ENCODE measurements around the gene NTM.

Gene NTM

DNA sequence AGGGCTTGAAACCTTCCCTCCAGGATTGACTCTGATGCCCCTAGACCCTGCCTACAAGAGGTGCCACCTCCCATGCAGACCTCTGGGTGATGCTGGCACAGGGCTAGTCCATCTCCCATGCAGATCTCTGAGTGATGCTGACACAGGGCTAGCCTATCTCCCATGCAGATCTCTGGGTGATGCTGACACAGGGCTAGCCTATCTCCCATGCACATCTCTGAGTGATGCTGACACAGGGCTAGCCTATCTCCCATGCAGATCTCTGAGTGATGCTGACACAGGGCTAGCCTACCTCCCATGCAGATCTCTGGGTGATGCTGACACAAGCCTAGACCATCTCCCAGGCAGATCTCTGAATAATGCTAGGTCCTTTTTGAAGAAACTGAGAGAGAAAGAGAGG lies 321.7 kb downstream of the NTM start:
- Histone ChIP-seq H3K27me3 (ENCODE audit: control insufficient read depth in 3 of 3, insufficient read depth in 3 of 3, low read depth in 1 of 3, low read length in 3 of 3) (peaks cover 0 to 13% (median 11%) of the 10 kb centered on the region in 3 experiments), H3K4ac (ENCODE audit: low read length) (no peak overlapping the region), H2AFZ (ENCODE audit: low read length) (no peak overlapping the region), H3K27ac (replicated peaks; ENCODE audit: low read length) (no peak overlapping the region), H3K18ac (ENCODE audit: low read length) (no peak overlapping the region), H3K4me2 (ENCODE audit: insufficient read depth, low read length, poor library complexity, severe bottlenecking) (no peak overlapping the region), H2AK5ac (ENCODE audit: low read depth, low read length) (no peak overlapping the region), H3K9ac (ENCODE audit: low read depth, low read length, poor library complexity) (no peak overlapping the region), H2BK12ac (ENCODE audit: low read length) (no peak overlapping the region), H3K4me3 (ENCODE audit: low read length in 2 of 2) (no peak overlapping the region), H3K9me3 (replicated peaks in 1 of 2; ENCODE audit: control insufficient read depth in 2 of 2, insufficient read depth in 1 of 2, low read depth in 1 of 2, low read length in 2 of 2) (no peaks in the 10 kb centered on the region), H2BK15ac (ENCODE audit: low read length) (no peak overlapping the region), H3K4me1 (ENCODE audit: control insufficient read depth in 2 of 2, insufficient read depth in 1 of 2, low read depth in 1 of 2, low read length in 2 of 2) (peaks cover 0 to 18% of the 10 kb centered on the region in 2 donors), H4K8ac (ENCODE audit: low read depth, low read length) (no peak overlapping the region), H3K36me3 (replicated peaks in 1 of 2; ENCODE audit: control insufficient read depth in 2 of 2, insufficient read depth in 2 of 2, low read length in 2 of 2) (no peaks in the 10 kb centered on the region), H4K91ac (ENCODE audit: low read depth, low read length, poor library complexity) (no peak overlapping the region), H3K79me1 (ENCODE audit: low read depth, low read length) (no peaks in the 10 kb centered on the region), H3K14ac (ENCODE audit: low read length) (no peak overlapping the region), H2BK120ac (ENCODE audit: low read depth, low read length) (no peak overlapping the region), H2BK5ac (ENCODE audit: low read length) (no peak overlapping the region), H3K23ac (ENCODE audit: low read depth, low read length, poor library complexity) (no peak overlapping the region)
- DNase-seq (ENCODE audit: low spot score), result no peak

GRCh38 chr11:131692961-131693360 lies 322.5 kb downstream of the NTM start:
- Histone ChIP-seq H3K27me3 (ENCODE audit: control insufficient read depth in 3 of 3, insufficient read depth in 3 of 3, low read depth in 1 of 3, low read length in 3 of 3) (peaks cover 0 to 13% (median 11%) of the 10 kb centered on the region in 3 experiments), H3K23ac (ENCODE audit: low read depth, low read length, poor library complexity) (no peak overlapping the region), H3K4me2 (ENCODE audit: insufficient read depth, low read length, poor library complexity, severe bottlenecking) (no peak overlapping the region), H3K18ac (ENCODE audit: low read length) (no peak overlapping the region), H3K27ac (replicated peaks; ENCODE audit: low read length) (no peak overlapping the region), H3K4ac (ENCODE audit: low read length) (no peak overlapping the region), H2AFZ (ENCODE audit: low read length) (no peak overlapping the region), H2BK120ac (ENCODE audit: low read depth, low read length) (no peak overlapping the region), H3K4me3 (ENCODE audit: low read length in 2 of 2) (no peak overlapping the region), H3K36me3 (replicated peaks in 1 of 2; ENCODE audit: control insufficient read depth in 2 of 2, insufficient read depth in 2 of 2, low read length in 2 of 2) (no peaks in the 10 kb centered on the region), H4K91ac (ENCODE audit: low read depth, low read length, poor library complexity) (no peak overlapping the region), H3K4me1 (ENCODE audit: control insufficient read depth in 2 of 2, insufficient read depth in 1 of 2, low read depth in 1 of 2, low read length in 2 of 2) (peaks cover 0 to 18% of the 10 kb centered on the region in 2 donors), H3K9ac (ENCODE audit: low read depth, low read length, poor library complexity) (no peak overlapping the region), H2AK5ac (ENCODE audit: low read depth, low read length) (no peak overlapping the region), H4K8ac (ENCODE audit: low read depth, low read length) (no peak overlapping the region), H3K9me3 (replicated peaks in 1 of 2; ENCODE audit: control insufficient read depth in 2 of 2, insufficient read depth in 1 of 2, low read depth in 1 of 2, low read length in 2 of 2) (no peaks in the 10 kb centered on the region), H2BK12ac (ENCODE audit: low read length) (no peak overlapping the region), H3K14ac (ENCODE audit: low read length) (no peak overlapping the region), H2BK5ac (ENCODE audit: low read length) (no peak overlapping the region), H2BK15ac (ENCODE audit: low read length) (no peak overlapping the region), H3K79me1 (ENCODE audit: low read depth, low read length) (no peaks in the 10 kb centered on the region)
- no CpG with 5 or more reads among the region's 1 CpG for WGBS, 2 donors (ENCODE audit: extremely low coverage in 2 of 2, insufficient read length in 2 of 2, insufficient replicate concordance in 1 of 2)
- DNase-seq (ENCODE audit: low spot score), result no peak

GRCh38 chr11:131693756-131694155 lies 323.3 kb downstream of the NTM start:
- H3K27me3 ChIP-seq (ENCODE audit: control insufficient read depth in 3 of 3, insufficient read depth in 3 of 3, low read depth in 1 of 3, low read length in 3 of 3), result peaks cover 0 to 13% (median 11%) of the 10 kb centered on the region in 3 experiments
- no peak overlapping the region for H2BK120ac ChIP-seq (ENCODE audit: low read depth, low read length)
- no peak overlapping the region for H3K18ac ChIP-seq (ENCODE audit: low read length)
- H3K4me3 ChIP-seq (ENCODE audit: low read length in 2 of 2), result no peak overlapping the region
- H3K9me3 ChIP-seq (replicated peaks in 1 of 2; ENCODE audit: control insufficient read depth in 2 of 2, insufficient read depth in 1 of 2, low read depth in 1 of 2, low read length in 2 of 2), result no peaks in the 10 kb centered on the region
- no peak overlapping the region for H2BK12ac ChIP-seq (ENCODE audit: low read length)
- no peak overlapping the region for H3K9ac ChIP-seq (ENCODE audit: low read depth, low read length, poor library complexity)
- peaks cover 0 to 11% of the 10 kb centered on the region in 2 donors for H3K4me1 ChIP-seq (ENCODE audit: control insufficient read depth in 2 of 2, insufficient read depth in 1 of 2, low read depth in 1 of 2, low read length in 2 of 2)
- no peak overlapping the region for H2AK5ac ChIP-seq (ENCODE audit: low read depth, low read length)
- H3K4ac ChIP-seq (ENCODE audit: low read length), result no peak overlapping the region
- no CpG with 5 or more reads among the region's 4 CpGs for whole genome bisulfite sequencing, 2 donors (ENCODE audit: extremely low coverage in 2 of 2, insufficient read length in 2 of 2, insufficient replicate concordance in 1 of 2)
- no peak overlapping the region for H3K27ac ChIP-seq (replicated peaks; ENCODE audit: low read length)
- no peak overlapping the region for H3K14ac ChIP-seq (ENCODE audit: low read length)
- no peak overlapping the region for H2BK5ac ChIP-seq (ENCODE audit: low read length)
- H3K4me2 ChIP-seq (ENCODE audit: insufficient read depth, low read length, poor library complexity, severe bottlenecking), result no peak overlapping the region
- no peak overlapping the region for H3K23ac ChIP-seq (ENCODE audit: low read depth, low read length, poor library complexity)
- no peaks in the 10 kb centered on the region for H3K79me1 ChIP-seq (ENCODE audit: low read depth, low read length)
- H4K91ac ChIP-seq (ENCODE audit: low read depth, low read length, poor library complexity), result no peak overlapping the region
- no peaks in the 10 kb centered on the region for H3K36me3 ChIP-seq (replicated peaks in 1 of 2; ENCODE audit: control insufficient read depth in 2 of 2, insufficient read depth in 2 of 2, low read length in 2 of 2)
- H2BK15ac ChIP-seq (ENCODE audit: low read length), result no peak overlapping the region
- no peak overlapping the region for H2AFZ ChIP-seq (ENCODE audit: low read length)
- H4K8ac ChIP-seq (ENCODE audit: low read depth, low read length), result no peak overlapping the region
- DNase-seq (ENCODE audit: low spot score), result no peak

DNA sequence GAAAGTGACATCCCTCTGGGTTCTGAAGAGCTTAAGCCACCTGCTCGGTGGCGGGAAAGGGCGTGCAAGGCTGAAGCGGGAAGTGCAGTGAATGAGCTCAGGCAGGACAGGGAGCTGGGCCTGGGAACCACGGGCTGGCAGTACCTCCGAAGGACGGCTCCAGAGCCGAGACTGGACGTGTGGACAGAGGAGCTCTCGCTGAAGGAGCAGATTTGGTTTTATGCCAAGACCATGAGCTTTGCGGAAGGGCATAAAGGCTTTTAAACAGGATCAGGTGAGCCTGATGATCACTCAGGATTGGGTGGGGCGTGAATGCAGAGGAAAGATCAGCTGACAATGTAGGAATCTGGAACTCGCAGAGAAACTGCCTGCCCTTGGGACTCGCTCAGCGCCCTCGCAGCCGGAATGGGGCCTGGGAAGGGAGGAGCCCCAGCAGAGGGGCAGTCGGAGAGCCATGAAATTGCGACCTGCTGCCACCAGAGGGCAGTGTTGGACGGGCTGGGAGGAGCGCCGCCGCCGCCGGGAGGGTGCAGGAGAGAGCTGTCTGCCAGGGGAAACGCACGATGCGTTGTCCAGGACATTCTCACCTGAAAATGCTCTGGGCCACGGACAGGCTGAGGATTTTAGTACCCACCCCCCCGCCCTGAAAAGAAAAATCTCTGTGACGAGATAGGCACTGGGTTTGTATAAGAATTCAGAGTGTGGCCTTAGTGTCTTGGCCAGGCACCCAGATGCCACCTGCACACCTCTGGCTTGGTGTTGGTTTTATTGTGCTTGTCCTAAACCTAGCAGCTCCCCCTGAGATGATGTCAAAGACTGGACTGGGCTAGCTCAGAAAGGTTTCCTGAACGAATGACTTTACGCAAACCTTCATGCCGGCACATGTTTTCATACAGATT lies 324.4 kb downstream of the NTM start:
- Histone ChIP-seq H3K27me3 (ENCODE audit: control insufficient read depth in 3 of 3, insufficient read depth in 3 of 3, low read depth in 1 of 3, low read length in 3 of 3) (peaks cover 0 to 13% (median 11%) of the 10 kb centered on the region in 3 experiments), H2AK5ac (ENCODE audit: low read depth, low read length) (peak overlapping the region; percentile 49), H2BK15ac (ENCODE audit: low read length) (peak overlapping the region; percentile 78), H2BK5ac (ENCODE audit: low read length) (no peak overlapping the region), H3K4ac (ENCODE audit: low read length) (no peak overlapping the region), H3K36me3 (replicated peaks in 1 of 2; ENCODE audit: control insufficient read depth in 2 of 2, insufficient read depth in 2 of 2, low read length in 2 of 2) (no peaks in the 10 kb centered on the region), H3K14ac (ENCODE audit: low read length) (no peak overlapping the region), H3K4me3 (ENCODE audit: low read length in 2 of 2) (no peak overlapping the region), H2AFZ (ENCODE audit: low read length) (peak overlapping the region; percentile 35), H4K8ac (ENCODE audit: low read depth, low read length) (no peak overlapping the region), H3K79me1 (ENCODE audit: low read depth, low read length) (no peaks in the 10 kb centered on the region), H2BK12ac (ENCODE audit: low read length) (no peak overlapping the region), H3K4me1 (ENCODE audit: control insufficient read depth in 2 of 2, insufficient read depth in 1 of 2, low read depth in 1 of 2, low read length in 2 of 2) (peaks cover 0 to 6% of the 10 kb centered on the region in 2 donors), H3K9me3 (replicated peaks in 1 of 2; ENCODE audit: control insufficient read depth in 2 of 2, insufficient read depth in 1 of 2, low read depth in 1 of 2, low read length in 2 of 2) (no peaks in the 10 kb centered on the region), H4K91ac (ENCODE audit: low read depth, low read length, poor library complexity) (no peak overlapping the region), H3K18ac (ENCODE audit: low read length) (peak overlapping the region; percentile 58), H3K9ac (ENCODE audit: low read depth, low read length, poor library complexity) (no peak overlapping the region), H2BK120ac (ENCODE audit: low read depth, low read length) (no peak overlapping the region), H3K4me2 (ENCODE audit: insufficient read depth, low read length, poor library complexity, severe bottlenecking) (no peak overlapping the region), H3K23ac (ENCODE audit: low read depth, low read length, poor library complexity) (peak overlapping the region; percentile 13), H3K27ac (replicated peaks; ENCODE audit: low read length) (no peak overlapping the region)
- DNase-seq (ENCODE audit: low spot score), result peak; percentile 79
- no CpG with 5 or more reads among the region's 34 CpGs for WGBS, 2 donors (ENCODE audit: extremely low coverage in 2 of 2, insufficient read length in 2 of 2, insufficient replicate concordance in 1 of 2)

All from neuronal stem cell (in vitro differentiated cells).